Adipose tissue (tissue), 3 donors: ENCODE data around the gene DHX34. TPM values are rescaled to one million over a fixed set of nuclear protein-coding genes. Genes with fewer than 3 reads are reported as not detected.
"Not testable (repeated sequence)": the region's sequence is repeated elsewhere in the genome, so short reads cannot be mapped to it uniquely, and the experiment has no call there.

Experiments
- H3K27ac ChIP-seq: one replicate; pipeline ENCODE4 v1.5.1; 2013; ENCODE audit warnings: low read depth, low read length
- WGBS, 3 donors: extraction: QIAGEN DNeasy Blood & Tissue Kit; methylation state at CpG; one replicate each; pipeline ENCODE4 v1.1.7; 2013; 5-methylcytosine and 5-hydroxymethylcytosine counted together
- polyA plus RNA-seq, 3 donors: library from polyadenylated mRNA; stranded (reverse); fragments of 200-250 nt; gene quantifications; one replicate each; pipeline ENCODE4 v1.2.3, GENCODE V29; 2013
- donor health status: healthy with polysubstance abuse.
- donor health status: Bipolar disorder and iron deficiency.
- donor health status: healthy.

Gene DHX34
- polyA plus RNA-seq, 3 donors: 5.6 to 11.0 (median 7.4) TPM

GRCh38 chr19:47405854-47406417 lies 56.8 kb downstream of the DHX34 start:
- no peak overlapping the region for H3K27ac ChIP-seq
- 91 to 97% (median 93%) methylated on average over 3 to 5 of the region's 5 CpGs for WGBS, 3 donors

DNA sequence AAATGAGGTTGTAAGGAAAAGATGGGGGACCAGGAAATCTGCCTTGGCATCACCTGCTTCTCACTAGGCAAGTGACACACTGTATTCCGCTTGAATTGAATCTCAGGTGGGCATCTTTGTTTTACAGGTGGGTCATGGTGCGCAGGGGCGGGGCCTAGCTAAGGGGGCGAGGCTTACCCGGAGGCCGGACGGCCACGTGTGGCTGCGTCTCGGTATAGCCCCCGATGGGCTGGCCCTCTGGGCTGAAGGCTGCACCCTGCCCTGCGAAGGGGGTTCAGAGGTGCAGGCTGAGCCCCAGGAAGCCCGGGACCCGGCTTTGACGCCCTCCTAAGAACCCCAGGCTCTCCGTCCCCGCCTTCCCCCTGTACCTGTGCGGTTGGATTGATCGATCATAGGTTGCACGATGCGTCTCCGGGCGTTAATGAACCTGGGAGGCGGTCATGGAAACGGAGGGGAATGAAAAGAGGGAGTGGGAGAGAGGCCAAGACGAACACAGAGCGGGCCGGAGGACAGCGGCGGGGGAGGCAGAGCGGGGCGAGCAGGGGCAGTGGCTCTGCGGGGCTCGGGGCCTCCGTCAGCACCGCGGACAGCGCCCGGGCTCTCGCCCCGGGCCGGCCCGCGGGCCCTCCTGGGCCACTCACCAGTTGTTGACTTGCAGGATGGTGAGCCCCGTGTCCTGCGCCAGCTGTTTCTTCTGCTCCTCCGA lies 57.7 kb downstream of the DHX34 start:
- WGBS, 3 donors: 16 to 28% (median 25%) methylated on average over 43 to 47 of the region's 47 CpGs

DNA sequence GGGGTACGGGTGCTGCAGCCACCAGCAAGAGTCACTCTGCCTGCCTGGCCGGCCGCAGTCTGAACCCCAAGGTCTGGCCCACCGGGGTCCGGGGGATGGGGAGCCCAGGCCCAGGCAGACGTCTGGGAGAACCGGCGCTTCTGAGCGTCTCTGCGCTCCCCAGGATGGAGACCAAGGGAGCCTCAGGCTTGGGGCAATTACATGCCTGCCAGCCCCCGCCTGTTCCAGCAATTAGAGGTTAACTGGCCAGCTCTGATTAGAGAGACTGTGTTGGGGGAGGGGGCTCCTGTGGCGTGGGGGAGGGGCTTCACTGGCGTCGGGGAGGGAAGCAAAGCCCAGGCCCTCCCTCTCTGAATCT lies 58.3 kb downstream of the DHX34 start:
- 23 to 42% (median 31%) methylated on average over 14 of the region's 14 CpGs for WGBS, 3 donors
- no peak overlapping the region for H3K27ac ChIP-seq

More for the DNA sequence above, 57.7 kb downstream of the DHX34 start:
- no peak overlapping the region for H3K27ac ChIP-seq

DNA sequence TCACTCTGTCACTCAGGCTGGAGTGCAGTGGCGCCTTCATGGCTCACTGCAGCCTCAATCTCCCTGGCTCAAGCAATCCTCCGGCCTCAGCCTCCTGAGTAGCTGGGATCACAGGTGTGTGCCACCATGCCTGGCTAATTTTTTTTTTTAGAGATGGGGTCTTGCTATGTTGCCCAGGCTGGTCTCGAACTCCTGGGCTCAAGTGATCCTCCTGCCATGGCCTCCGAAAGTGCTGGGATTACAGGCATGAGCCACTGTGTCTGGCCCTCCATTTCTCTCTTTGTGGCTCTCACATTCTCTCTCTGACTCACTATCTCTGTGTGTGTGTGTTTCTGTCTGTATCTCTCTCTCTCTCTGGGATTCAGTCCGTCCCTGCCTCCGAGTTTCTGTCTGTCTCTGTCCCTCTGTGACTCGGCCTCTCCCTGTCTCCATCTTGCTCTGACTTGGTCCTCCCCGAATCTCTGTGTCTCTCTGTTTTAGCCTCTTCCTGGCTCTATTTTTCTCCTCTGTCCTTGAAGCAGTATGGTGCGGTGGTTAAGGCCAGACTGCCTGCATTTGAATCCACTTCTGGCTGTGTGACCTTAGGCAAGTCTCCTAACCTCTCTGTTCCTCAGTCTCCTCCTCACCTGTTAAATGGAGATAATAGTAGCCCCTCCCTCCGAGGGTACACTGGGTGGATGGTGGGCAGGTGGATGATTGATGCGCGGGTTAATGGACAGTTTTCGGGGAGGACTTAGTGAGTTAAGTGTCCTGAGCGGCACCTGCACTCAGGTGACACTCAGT lies 59.2 kb downstream of the DHX34 start:
- H3K27ac ChIP-seq: no peak overlapping the region
- 85 to 93% (median 91%) methylated on average over 14 of the region's 14 CpGs for WGBS, 3 donors

DNA sequence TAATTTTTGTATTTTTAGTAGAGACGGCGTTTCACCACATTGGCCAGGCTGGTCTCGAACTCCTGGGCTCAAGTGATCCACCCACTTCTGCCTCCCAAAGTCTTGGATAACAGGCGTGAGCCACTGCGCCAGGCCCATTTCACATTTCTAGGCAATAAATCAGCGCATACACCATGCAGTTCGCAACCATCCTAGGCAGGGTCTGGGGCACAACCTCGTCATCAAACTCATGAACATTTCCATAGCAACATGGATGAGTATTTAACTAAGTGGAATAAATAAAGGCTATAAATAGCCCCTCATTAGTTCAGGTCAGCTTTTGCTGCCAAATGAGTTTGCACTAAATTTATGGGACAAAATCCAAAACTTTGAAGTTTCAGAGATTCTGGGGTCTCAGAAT lies 62.0 kb downstream of the DHX34 start:
- WGBS, 3 donors: 78 to 87% (median 78%) methylated on average over 8 of the region's 8 CpGs
- no peak overlapping the region for H3K27ac ChIP-seq

DNA sequence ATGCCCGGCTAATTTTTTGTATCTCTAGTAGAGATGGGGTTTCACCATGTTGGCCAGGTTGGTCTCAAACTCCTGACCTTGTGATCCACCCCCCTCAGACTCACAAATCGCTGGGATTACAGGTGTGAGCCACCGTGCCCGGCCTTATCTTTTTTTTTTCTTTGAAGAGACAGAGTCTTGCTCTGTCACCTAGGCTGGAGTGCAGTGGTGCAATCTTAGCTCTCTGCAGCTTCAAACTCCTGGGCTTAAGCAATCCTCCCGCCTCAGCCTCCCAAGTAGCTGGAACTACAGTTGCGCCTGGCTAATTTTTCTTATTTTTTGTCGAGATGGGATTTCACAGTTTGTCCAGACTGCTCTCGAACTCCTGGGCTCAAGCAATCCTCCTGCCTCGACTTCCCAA lies 62.6 kb downstream of the DHX34 start:
- 61 to 84% (median 76%) methylated on average over 9 of the region's 9 CpGs for WGBS, 3 donors
- not testable (repeated sequence) for H3K27ac ChIP-seq

- 88 to 95% (median 94%) methylated on average over 16 of the region's 16 CpGs for WGBS, 3 donors
- no peak overlapping the region for H3K27ac ChIP-seq
Measured at GRCh38 chr19:47413941-47414340, 64.8 kb downstream of the DHX34 start.

GRCh38 chr19:47414469-47414868 lies 65.4 kb downstream of the DHX34 start:
- no peak overlapping the region for H3K27ac ChIP-seq
- 46 to 75% (median 72%) methylated on average over 15 to 21 of the region's 21 CpGs for WGBS, 3 donors

- no peak overlapping the region for H3K27ac ChIP-seq
- WGBS, 3 donors: 82 to 93% (median 91%) methylated on average over 21 of the region's 21 CpGs
Measured at GRCh38 chr19:47415953-47416642, 67.0 kb downstream of the DHX34 start.

GRCh38 chr19:47416643-47416985 lies 67.5 kb downstream of the DHX34 start:
- H3K27ac ChIP-seq: no peak overlapping the region
- WGBS, 3 donors: 34 to 58% (median 53%) methylated on average over 12 of the region's 12 CpGs

GRCh38 chr19:47417107-47417745 lies 68.1 kb downstream of the DHX34 start:
- WGBS, 3 donors: 11 to 32% (median 23%) methylated on average over 16 to 18 of the region's 18 CpGs
- H3K27ac ChIP-seq: no peak overlapping the region

DNA sequence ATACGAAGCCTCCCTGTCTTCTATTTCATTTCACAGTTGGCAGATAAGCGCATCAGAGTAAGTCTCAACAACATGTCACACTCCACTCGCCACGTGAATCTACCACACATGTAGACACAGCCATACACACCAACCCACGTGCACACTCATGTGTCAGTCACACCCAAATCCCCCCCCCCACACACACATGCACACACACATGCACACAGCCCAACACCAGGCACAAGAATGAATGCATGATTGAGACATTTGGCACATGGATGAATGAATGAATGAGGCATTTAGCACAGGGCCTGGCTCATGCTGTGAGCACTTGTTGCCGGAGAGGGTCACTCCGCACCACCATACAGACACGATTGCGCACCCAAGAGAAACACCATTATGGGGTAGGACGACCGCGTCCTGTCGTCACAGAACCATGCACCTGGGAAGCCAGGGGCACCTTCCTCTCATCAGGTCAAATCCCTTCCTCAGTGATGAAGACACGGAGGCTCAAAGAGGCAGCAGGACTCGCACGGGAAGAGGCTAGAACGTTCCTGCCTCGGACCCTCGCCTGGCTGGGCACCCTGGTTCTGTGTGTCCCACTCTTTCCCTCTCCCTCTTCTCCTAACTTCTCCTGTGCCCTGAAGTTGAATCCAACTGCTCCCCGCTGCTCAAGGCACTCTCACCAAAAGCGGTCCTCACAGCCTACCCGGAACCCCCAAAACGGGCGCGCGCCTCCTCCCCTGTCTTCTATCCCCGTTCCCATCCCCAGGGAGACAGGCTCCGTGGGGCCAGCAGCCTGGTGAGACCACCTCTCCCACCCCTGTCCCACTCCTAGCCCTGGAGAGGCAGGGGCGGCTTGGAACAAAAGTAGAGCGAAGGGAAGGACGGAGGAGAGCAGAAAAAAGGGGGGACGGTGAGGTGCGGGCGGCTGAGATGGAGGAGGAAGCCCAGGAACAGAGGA lies 68.9 kb downstream of the DHX34 start:
- no peak overlapping the region for H3K27ac ChIP-seq
- 5 to 8% (median 6%) methylated on average over 34 of the region's 34 CpGs for WGBS, 3 donors

GRCh38 chr19:47418692-47419029 lies 69.5 kb downstream of the DHX34 start:
- 0 to 2% (median 1%) methylated on average over 4 to 9 of the region's 9 CpGs for WGBS, 3 donors
- H3K27ac ChIP-seq: no peak overlapping the region

GRCh38 chr19:47419030-47419783 lies 70.1 kb downstream of the DHX34 start, which contains the start of gene MEIS3:
Gene MEIS3, minus strand, starts transcription at chr19:47419527. Its CDS starts 446 bp downstream, at chr19:47419081.
- H3K27ac ChIP-seq: no peak within 1 kb of the TSS
- 1% methylated on average over 38 to 64 of the region's 70 CpGs for WGBS, 3 donors

GRCh38 chr19:47419789-47420188 lies 70.7 kb downstream of the DHX34 start:
- no peak overlapping the region for H3K27ac ChIP-seq
- whole genome bisulfite sequencing, 3 donors: 8 to 12% (median 10%) methylated on average over 18 to 19 of the region's 19 CpGs

DNA sequence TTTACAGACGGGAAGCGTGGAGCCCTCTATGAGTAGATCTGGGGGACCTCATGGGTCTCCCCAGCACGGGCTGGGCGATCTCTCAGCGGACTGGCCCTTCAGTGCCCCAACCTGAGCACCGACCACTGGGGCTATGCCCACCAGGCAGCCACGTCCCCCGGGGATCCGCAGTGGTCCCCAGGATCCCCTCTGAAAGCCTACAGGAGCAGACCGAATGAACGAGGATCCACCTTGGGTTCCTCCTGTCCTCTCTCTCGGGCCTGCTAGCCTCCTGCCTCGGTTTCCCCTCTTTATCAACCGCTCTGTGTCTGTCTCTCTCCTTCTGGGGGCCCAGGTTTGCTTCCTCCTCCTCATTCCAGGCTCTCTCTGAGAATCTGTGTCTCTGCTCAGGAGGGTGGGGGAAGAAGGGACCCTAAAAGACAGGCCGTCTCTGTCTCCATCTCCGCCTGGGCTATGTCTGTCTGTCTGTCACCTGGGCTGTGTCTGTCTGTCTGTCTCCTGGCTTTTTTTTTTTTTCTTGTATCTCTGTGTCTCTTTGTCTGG lies 72.2 kb downstream of the DHX34 start:
- 8 to 12% (median 11%) methylated on average over 16 of the region's 16 CpGs for WGBS, 3 donors
- H3K27ac ChIP-seq: no peak overlapping the region
